HG03432 (cell line): ENCODE results near the gene NTM.

Experiments
- ATAC-seq: cut with Tn5 transposase; IDR thresholded peaks from one replicate; pipeline ENCODE4 v1.9.1; 2021; ENCODE audit warnings: mild to moderate bottlenecking, moderate library complexity; ENCODE audit not compliant: unreplicated experiment

The NTM gene

GRCh38 chr11:132078264-132079076, 708.1 kb downstream of the NTM start:
- no peak for ATAC-seq

DNA sequence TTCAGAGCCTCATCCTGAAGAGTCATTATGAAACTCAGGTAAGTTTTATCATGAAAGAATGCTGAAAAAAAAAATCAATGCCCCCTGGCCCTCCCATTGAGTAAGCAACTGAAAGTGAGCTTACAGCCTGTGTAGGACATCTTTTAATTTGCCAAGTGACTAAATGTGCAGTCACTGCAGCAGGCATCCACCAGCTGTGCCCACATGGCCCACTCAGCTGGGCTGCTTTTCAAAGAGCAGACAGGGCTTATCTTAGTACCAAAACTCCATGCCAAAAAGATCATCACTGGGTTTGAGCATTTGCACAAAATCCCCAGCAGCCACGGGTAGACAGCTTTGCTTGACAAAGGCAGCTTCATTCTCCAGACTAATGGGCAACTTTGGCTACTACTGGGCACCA, 709.7 kb downstream of the NTM start:
- no peak for ATAC-seq

- no peak for ATAC-seq
These were observed 712.2 kb downstream of the NTM start for GRCh38 chr11:132082566-132082965.

DNA sequence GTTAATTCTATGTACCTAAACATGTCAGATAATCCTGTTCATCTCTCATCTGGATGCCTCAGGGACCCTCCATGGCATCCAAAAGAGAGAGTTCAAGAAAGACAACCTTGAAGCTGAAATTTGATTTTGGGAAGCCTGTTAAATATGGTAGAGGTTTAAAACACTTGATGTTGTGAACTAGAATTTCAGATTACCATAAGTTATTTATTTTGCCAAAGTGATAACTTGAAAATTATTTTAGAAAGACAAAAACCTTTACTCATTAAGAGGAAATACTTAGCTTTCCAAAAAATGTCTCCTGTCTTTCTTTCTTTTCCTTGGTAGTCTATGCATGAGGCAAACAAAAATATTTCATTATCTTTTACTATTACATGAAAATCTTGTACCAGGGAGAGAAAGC, 714.0 kb downstream of the NTM start:
- no peak for ATAC-seq

- ATAC-seq, result no peak
These were observed 716.7 kb downstream of the NTM start for GRCh38 chr11:132087148-132087547.

- ATAC-seq, result no peak
These were observed 718.1 kb downstream of the NTM start for GRCh38 chr11:132088551-132088950.

DNA sequence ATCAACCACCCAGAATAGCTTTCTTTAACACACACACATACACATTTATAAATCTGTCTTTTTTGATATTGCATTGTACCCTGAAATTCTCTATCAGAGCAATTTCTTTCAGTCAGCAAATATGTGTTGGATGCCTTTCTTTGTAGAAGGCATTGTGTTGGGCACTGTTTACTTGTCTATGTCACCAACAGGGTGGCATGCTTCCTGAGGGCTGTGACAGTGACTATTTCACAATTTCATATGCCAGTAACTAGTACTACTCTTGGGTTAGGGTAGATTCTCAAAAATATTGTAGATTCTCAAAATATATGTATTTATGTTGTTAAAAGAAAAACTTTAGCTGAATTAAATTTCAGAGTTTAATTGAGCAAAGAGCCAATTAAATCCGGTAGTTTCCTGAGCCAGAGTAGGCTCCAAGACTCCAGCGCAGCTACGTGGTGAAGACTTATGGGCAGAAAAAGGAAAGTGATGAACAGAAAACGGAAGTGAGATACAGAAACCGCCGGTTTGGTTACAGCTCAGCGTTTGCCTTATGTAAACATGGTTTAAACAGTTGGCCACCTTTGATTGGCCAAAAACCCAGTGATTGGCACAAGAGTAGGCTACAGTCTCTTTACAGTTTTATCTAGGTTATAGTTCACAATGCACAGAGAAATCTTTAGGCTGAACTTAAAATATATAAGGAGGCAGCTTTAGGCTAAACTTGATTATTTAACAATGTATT, 723.3 kb downstream of the NTM start:
- ATAC-seq, result no peak

GRCh38 chr11:132094598-132094997, 724.2 kb downstream of the NTM start:
- ATAC-seq, result no peak

DNA sequence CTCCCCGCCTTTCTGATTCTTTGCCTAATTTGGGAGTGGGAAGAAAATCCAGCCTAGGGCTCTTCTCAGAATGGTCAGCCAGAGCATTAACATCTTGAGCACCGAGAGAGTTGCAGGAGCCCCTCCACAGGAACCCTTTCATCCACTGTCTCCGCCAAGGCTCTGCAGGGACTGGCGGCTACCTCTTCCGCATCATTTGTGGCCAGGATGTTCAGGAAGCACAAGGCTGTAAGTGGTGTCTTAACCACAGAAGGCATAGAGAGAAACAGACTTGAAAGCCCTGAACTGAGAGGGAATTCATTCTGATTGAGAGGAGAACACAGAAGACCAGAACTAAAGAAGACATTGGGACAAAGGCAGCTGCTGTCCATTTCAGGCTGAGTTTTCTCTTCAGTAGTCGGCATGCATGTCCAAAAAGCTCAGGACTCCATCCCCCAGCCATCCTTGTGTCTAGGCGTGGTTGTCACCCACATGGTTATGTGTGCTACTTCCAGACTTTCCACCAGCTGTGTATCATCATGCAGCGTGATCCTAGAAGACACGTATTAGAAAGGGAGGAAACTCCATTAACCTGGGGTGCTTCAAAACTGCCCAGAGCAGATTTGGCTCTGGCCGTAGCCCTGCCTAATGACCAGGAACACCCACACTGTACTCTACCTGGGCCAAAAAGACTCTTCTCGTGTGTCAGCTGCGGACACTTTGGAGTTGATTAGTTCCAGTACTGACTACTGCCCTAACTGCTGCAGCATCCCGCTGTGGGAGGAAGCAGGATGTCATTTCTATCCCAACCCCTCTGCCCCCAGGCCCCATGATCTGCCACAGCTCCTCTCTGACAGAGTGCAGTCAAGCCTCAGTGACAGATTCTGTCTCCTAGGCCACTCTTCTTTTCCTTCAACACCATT, 725.1 kb downstream of the NTM start:
- no peak for ATAC-seq

DNA sequence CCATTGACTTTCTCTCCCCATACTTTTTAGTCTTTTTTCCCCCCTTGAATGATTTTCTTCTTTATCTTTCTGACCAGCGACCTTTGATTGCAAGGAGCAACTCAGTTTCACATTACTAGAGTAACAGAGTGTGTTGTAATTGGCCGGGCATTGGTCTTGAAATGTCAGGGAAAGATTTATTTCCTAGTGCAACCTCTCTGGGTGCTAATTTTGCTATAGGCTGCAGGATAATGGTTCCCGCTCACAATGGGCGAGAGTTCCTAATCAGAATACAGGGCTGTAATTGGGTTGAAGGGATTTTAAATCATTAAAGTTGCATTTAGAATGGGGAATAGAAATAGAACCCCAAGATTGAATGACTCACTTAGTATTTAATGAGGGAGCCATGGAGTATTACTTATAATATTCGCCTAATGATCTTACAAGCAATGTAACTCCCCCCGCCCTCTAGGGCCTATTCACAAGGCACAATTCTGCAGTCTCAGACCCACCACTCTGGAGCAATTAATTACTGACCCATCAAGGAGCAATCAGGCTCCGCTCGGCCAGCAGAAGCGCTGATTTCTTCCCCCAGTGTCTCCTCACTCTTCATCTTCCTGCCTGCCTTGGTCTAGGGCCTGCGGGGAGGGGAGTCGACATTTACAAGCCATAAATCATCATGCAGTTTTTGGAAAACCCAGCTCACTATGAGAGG, 725.9 kb downstream of the NTM start:
- no peak for ATAC-seq

- no peak for ATAC-seq
These were observed 729.3 kb downstream of the NTM start for GRCh38 chr11:132099692-132100091.

- ATAC-seq, result no peak
These were observed 730.2 kb downstream of the NTM start for GRCh38 chr11:132100583-132100982.

GRCh38 chr11:132101881-132102280, 731.5 kb downstream of the NTM start:
- ATAC-seq, result no peak

- ATAC-seq, result no peak
These were observed 732.6 kb downstream of the NTM start for GRCh38 chr11:132103021-132103420.

- no peak for ATAC-seq
These were observed 735.9 kb downstream of the NTM start for GRCh38 chr11:132106096-132106982.

DNA sequence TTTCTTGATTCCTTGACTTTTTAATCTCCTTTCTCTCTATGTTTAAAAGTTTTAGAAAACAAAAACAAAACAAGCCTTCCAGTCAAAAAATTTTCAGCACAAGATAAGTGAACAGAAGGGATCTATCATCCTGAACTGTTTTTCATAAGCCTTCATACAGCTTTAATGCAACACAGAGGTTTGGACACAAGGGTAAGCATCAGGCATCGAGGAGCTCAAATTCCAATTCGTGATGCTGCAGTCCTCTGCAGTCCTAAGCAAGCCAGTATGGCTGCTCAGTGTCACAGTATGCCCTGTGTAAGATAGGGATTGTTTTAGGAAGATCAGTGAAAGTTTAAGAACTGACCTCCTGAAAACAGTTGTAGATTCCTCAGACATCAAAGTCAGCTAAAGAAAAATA, 740.9 kb downstream of the NTM start:
- no peak for ATAC-seq

GRCh38 chr11:132111838-132112237, 741.4 kb downstream of the NTM start:
- ATAC-seq, result no peak

- no peak for ATAC-seq
These were observed 742.4 kb downstream of the NTM start for GRCh38 chr11:132112846-132113245.

GRCh38 chr11:132114185-132114584, 743.8 kb downstream of the NTM start:
- peak; percentile 48 for ATAC-seq

DNA sequence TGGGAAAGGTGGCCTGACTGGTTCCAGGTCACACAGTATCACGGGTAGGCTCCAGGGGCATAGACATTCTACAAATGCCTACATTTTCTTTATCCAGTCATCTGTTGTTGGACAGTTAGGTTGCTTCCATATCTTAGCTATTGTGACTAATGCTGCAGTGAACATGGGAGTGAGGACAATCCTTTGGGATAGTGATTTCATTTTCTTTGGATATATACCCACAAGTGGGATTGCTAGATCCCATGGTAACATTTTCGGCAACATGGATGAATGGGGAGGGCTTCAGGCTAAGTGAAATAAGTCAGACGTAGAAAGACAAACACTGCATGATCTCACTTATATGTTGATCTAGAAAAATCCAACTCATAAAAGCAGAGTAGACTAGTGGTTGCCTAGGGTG, 744.3 kb downstream of the NTM start:
- ATAC-seq, result no peak
